ENCODE measurements around the gene HNRNPUL1.
"Not testable (repeated sequence)": the region's sequence is repeated elsewhere in the genome, so short reads cannot be mapped to it uniquely, and the experiment has no call there.

The HNRNPUL1 gene

GRCh38 chr19:41228486-41228885, 35.7 kb upstream of the HNRNPUL1 start:
- no peak overlapping the region for H3K23ac ChIP-seq (ENCODE audit: low read depth, low read length, poor library complexity)
- no peak overlapping the region for H3K4me2 ChIP-seq (ENCODE audit: insufficient read depth, low read length, poor library complexity, severe bottlenecking)
- no peak overlapping the region for H2AK5ac ChIP-seq (ENCODE audit: low read depth, low read length)
- peaks cover 6% of the 10 kb centered on the region for H3K79me1 ChIP-seq (ENCODE audit: low read depth, low read length)
- no peaks in the 10 kb centered on the region for H3K9me3 ChIP-seq (replicated peaks in 1 of 2; ENCODE audit: control insufficient read depth in 2 of 2, insufficient read depth in 1 of 2, low read depth in 1 of 2, low read length in 2 of 2)
- H2BK120ac ChIP-seq (ENCODE audit: low read depth, low read length): no peak overlapping the region
- H4K91ac ChIP-seq (ENCODE audit: low read depth, low read length, poor library complexity): no peak overlapping the region
- H4K8ac ChIP-seq (ENCODE audit: low read depth, low read length): no peak overlapping the region
- H3K9ac ChIP-seq (ENCODE audit: low read depth, low read length, poor library complexity): no peak overlapping the region
- no peak overlapping the region for H2BK15ac ChIP-seq (ENCODE audit: low read length)
- H3K4me1 ChIP-seq (ENCODE audit: control insufficient read depth in 2 of 2, insufficient read depth in 1 of 2, low read depth in 1 of 2, low read length in 2 of 2): peaks cover 18 to 23% of the 10 kb centered on the region in 2 donors
- H3K36me3 ChIP-seq (replicated peaks in 1 of 2; ENCODE audit: control insufficient read depth in 2 of 2, insufficient read depth in 2 of 2, low read length in 2 of 2): peaks cover 0 to 24% of the 10 kb centered on the region in 2 donors
- H3K4me3 ChIP-seq (ENCODE audit: low read length in 2 of 2): no peak overlapping the region
- H3K27ac ChIP-seq (replicated peaks; ENCODE audit: low read length): no peak overlapping the region
- no peak for DNase-seq (ENCODE audit: low spot score)
- H3K18ac ChIP-seq (ENCODE audit: low read length): no peak overlapping the region
- no peak overlapping the region for H2BK5ac ChIP-seq (ENCODE audit: low read length)
- H3K27me3 ChIP-seq (ENCODE audit: control insufficient read depth in 3 of 3, insufficient read depth in 3 of 3, low read depth in 1 of 3, low read length in 3 of 3): no peaks in the 10 kb centered on the region
- no peak overlapping the region for H3K14ac ChIP-seq (ENCODE audit: low read length)
- H2BK12ac ChIP-seq (ENCODE audit: low read length): no peak overlapping the region
- 100% methylated on average over 1 of the region's 3 CpGs; no CpG with 5 or more reads in 1 of the 2 donors for WGBS, 2 donors (ENCODE audit: extremely low coverage in 2 of 2, insufficient read length in 2 of 2, insufficient replicate concordance in 1 of 2)
- H2AFZ ChIP-seq (ENCODE audit: low read length): no peak overlapping the region
- no peak overlapping the region for H3K4ac ChIP-seq (ENCODE audit: low read length)

- Histone ChIP-seq H3K36me3 (replicated peaks in 1 of 2; ENCODE audit: control insufficient read depth in 2 of 2, insufficient read depth in 2 of 2, low read length in 2 of 2) (peaks cover 0 to 27% of the 10 kb centered on the region in 2 donors), H3K4me1 (ENCODE audit: control insufficient read depth in 2 of 2, insufficient read depth in 1 of 2, low read depth in 1 of 2, low read length in 2 of 2) (peaks cover 15% of the 10 kb centered on the region in 2 donors)
- not testable (repeated sequence) for H3K27me3 ChIP-seq (ENCODE audit: control insufficient read depth in 3 of 3, insufficient read depth in 3 of 3, low read depth in 1 of 3, low read length in 3 of 3); H3K4me2 ChIP-seq (ENCODE audit: insufficient read depth, low read length, poor library complexity, severe bottlenecking); H2BK5ac ChIP-seq (ENCODE audit: low read length); H3K23ac ChIP-seq (ENCODE audit: low read depth, low read length, poor library complexity); H3K4ac ChIP-seq (ENCODE audit: low read length); H3K9me3 ChIP-seq (replicated peaks in 1 of 2; ENCODE audit: control insufficient read depth in 2 of 2, insufficient read depth in 1 of 2, low read depth in 1 of 2, low read length in 2 of 2); H2AK5ac ChIP-seq (ENCODE audit: low read depth, low read length); H2BK12ac ChIP-seq (ENCODE audit: low read length); H2AFZ ChIP-seq (ENCODE audit: low read length); H2BK120ac ChIP-seq (ENCODE audit: low read depth, low read length); DNase-seq (ENCODE audit: low spot score); H3K27ac ChIP-seq (replicated peaks; ENCODE audit: low read length); H4K8ac ChIP-seq (ENCODE audit: low read depth, low read length); H3K18ac ChIP-seq (ENCODE audit: low read length); H3K14ac ChIP-seq (ENCODE audit: low read length); H3K79me1 ChIP-seq (ENCODE audit: low read depth, low read length); H2BK15ac ChIP-seq (ENCODE audit: low read length); H3K9ac ChIP-seq (ENCODE audit: low read depth, low read length, poor library complexity); H4K91ac ChIP-seq (ENCODE audit: low read depth, low read length, poor library complexity); H3K4me3 ChIP-seq (ENCODE audit: low read length in 2 of 2)
- WGBS, 2 donors (ENCODE audit: extremely low coverage in 2 of 2, insufficient read length in 2 of 2, insufficient replicate concordance in 1 of 2): no CpG with 5 or more reads among the region's 5 CpGs
Measured at GRCh38 chr19:41229338-41229737, 34.8 kb upstream of the HNRNPUL1 start.

GRCh38 chr19:41230067-41230857, 33.9 kb upstream of the HNRNPUL1 start:
- no peaks in the 10 kb centered on the region for H3K79me1 ChIP-seq (ENCODE audit: low read depth, low read length)
- H4K91ac ChIP-seq (ENCODE audit: low read depth, low read length, poor library complexity): no peak overlapping the region
- no CpG with 5 or more reads among the region's 3 CpGs for WGBS, 2 donors (ENCODE audit: extremely low coverage in 2 of 2, insufficient read length in 2 of 2, insufficient replicate concordance in 1 of 2)
- H3K9ac ChIP-seq (ENCODE audit: low read depth, low read length, poor library complexity): peak overlapping the region; percentile 66
- H3K4me2 ChIP-seq (ENCODE audit: insufficient read depth, low read length, poor library complexity, severe bottlenecking): no peak overlapping the region
- DNase-seq (ENCODE audit: low spot score): no peak
- H2BK120ac ChIP-seq (ENCODE audit: low read depth, low read length): no peak overlapping the region
- no peak overlapping the region for H3K27ac ChIP-seq (replicated peaks; ENCODE audit: low read length)
- no peak overlapping the region for H2AK5ac ChIP-seq (ENCODE audit: low read depth, low read length)
- peak overlapping the region; percentile 25 for H3K14ac ChIP-seq (ENCODE audit: low read length)
- H3K36me3 ChIP-seq (replicated peaks in 1 of 2; ENCODE audit: control insufficient read depth in 2 of 2, insufficient read depth in 2 of 2, low read length in 2 of 2): peaks cover 0 to 25% of the 10 kb centered on the region in 2 donors
- peaks cover 11 to 14% of the 10 kb centered on the region in 2 donors for H3K4me1 ChIP-seq (ENCODE audit: control insufficient read depth in 2 of 2, insufficient read depth in 1 of 2, low read depth in 1 of 2, low read length in 2 of 2)
- H2BK15ac ChIP-seq (ENCODE audit: low read length): no peak overlapping the region
- peak overlapping the region in 1 of 2 donors; percentile 49 for H3K4me3 ChIP-seq (ENCODE audit: low read length in 2 of 2)
- H2BK5ac ChIP-seq (ENCODE audit: low read length): no peak overlapping the region
- no peaks in the 10 kb centered on the region for H3K9me3 ChIP-seq (replicated peaks in 1 of 2; ENCODE audit: control insufficient read depth in 2 of 2, insufficient read depth in 1 of 2, low read depth in 1 of 2, low read length in 2 of 2)
- H2BK12ac ChIP-seq (ENCODE audit: low read length): no peak overlapping the region
- no peak overlapping the region for H3K18ac ChIP-seq (ENCODE audit: low read length)
- H3K4ac ChIP-seq (ENCODE audit: low read length): no peak overlapping the region
- no peaks in the 10 kb centered on the region for H3K27me3 ChIP-seq (ENCODE audit: control insufficient read depth in 3 of 3, insufficient read depth in 3 of 3, low read depth in 1 of 3, low read length in 3 of 3)
- H2AFZ ChIP-seq (ENCODE audit: low read length): no peak overlapping the region
- H3K23ac ChIP-seq (ENCODE audit: low read depth, low read length, poor library complexity): peak overlapping the region; percentile 21
- H4K8ac ChIP-seq (ENCODE audit: low read depth, low read length): no peak overlapping the region

- H2BK120ac ChIP-seq (ENCODE audit: low read depth, low read length): no peak overlapping the region
- no peak overlapping the region for H3K23ac ChIP-seq (ENCODE audit: low read depth, low read length, poor library complexity)
- H3K18ac ChIP-seq (ENCODE audit: low read length): no peak overlapping the region
- H2BK5ac ChIP-seq (ENCODE audit: low read length): no peak overlapping the region
- peaks cover 2 to 25% of the 10 kb centered on the region in 2 donors for H3K36me3 ChIP-seq (replicated peaks in 1 of 2; ENCODE audit: control insufficient read depth in 2 of 2, insufficient read depth in 2 of 2, low read length in 2 of 2)
- whole genome bisulfite sequencing, 2 donors (ENCODE audit: extremely low coverage in 2 of 2, insufficient read length in 2 of 2, insufficient replicate concordance in 1 of 2): no CpG with 5 or more reads among the region's 8 CpGs
- H4K91ac ChIP-seq (ENCODE audit: low read depth, low read length, poor library complexity): no peak overlapping the region
- no peak overlapping the region for H2AFZ ChIP-seq (ENCODE audit: low read length)
- no peaks in the 10 kb centered on the region for H3K9me3 ChIP-seq (replicated peaks in 1 of 2; ENCODE audit: control insufficient read depth in 2 of 2, insufficient read depth in 1 of 2, low read depth in 1 of 2, low read length in 2 of 2)
- no peak overlapping the region for H3K4me2 ChIP-seq (ENCODE audit: insufficient read depth, low read length, poor library complexity, severe bottlenecking)
- H3K79me1 ChIP-seq (ENCODE audit: low read depth, low read length): no peaks in the 10 kb centered on the region
- no peak overlapping the region for H3K4ac ChIP-seq (ENCODE audit: low read length)
- no peak overlapping the region for H4K8ac ChIP-seq (ENCODE audit: low read depth, low read length)
- no peak overlapping the region for H3K9ac ChIP-seq (ENCODE audit: low read depth, low read length, poor library complexity)
- no peak overlapping the region for H2BK15ac ChIP-seq (ENCODE audit: low read length)
- no peak overlapping the region for H2BK12ac ChIP-seq (ENCODE audit: low read length)
- no peak for DNase-seq (ENCODE audit: low spot score)
- no peak overlapping the region for H3K27ac ChIP-seq (replicated peaks; ENCODE audit: low read length)
- H3K4me1 ChIP-seq (ENCODE audit: control insufficient read depth in 2 of 2, insufficient read depth in 1 of 2, low read depth in 1 of 2, low read length in 2 of 2): no peaks in the 10 kb centered on the region
- H3K27me3 ChIP-seq (ENCODE audit: control insufficient read depth in 3 of 3, insufficient read depth in 3 of 3, low read depth in 1 of 3, low read length in 3 of 3): no peaks in the 10 kb centered on the region
- no peak overlapping the region for H3K4me3 ChIP-seq (ENCODE audit: low read length in 2 of 2)
- H3K14ac ChIP-seq (ENCODE audit: low read length): no peak overlapping the region
- no peak overlapping the region for H2AK5ac ChIP-seq (ENCODE audit: low read depth, low read length)
Measured at GRCh38 chr19:41232686-41233085, 31.5 kb upstream of the HNRNPUL1 start.

All from neuronal stem cell (in vitro differentiated cells).